ENCODE data around the gene FAM131A. TPM values are rescaled to one million over a fixed set of nuclear protein-coding genes. Genes with fewer than 3 reads are reported as not detected.

Gene FAM131A
- polyA plus RNA-seq, 6 donors from 2014 or later, result 3.6 to 8.5 (median 4.1) TPM

- DNase-seq (no peak), ATAC-seq (ENCODE audit: low read depth in 2 of 2) (no peak)
- no peaks in the 10 kb centered on the region for H3K36me3 Mint-ChIP-seq
- peaks cover 0 to 4% (median 0%) of the 10 kb centered on the region in 3 donors for H3K4me1 Mint-ChIP-seq
- H3K27me3 Mint-ChIP-seq, result no peaks in the 10 kb centered on the region
- no peaks in the 10 kb centered on the region for H3K9me3 Mint-ChIP-seq
- H3K27ac Mint-ChIP-seq, result no peak overlapping the region
- no peak overlapping the region for H3K4me3 Mint-ChIP-seq
These were observed 12.4 kb downstream of the FAM131A start for GRCh38 chr3:184349563-184350470.

GRCh38 chr3:184350618-184351017 lies 13.2 kb downstream of the FAM131A start:
- H3K9me3 Mint-ChIP-seq, result no peaks in the 10 kb centered on the region
- DNase-seq, result no peak
- H3K4me1 Mint-ChIP-seq, result no peaks in the 10 kb centered on the region
- H3K36me3 Mint-ChIP-seq, result no peaks in the 10 kb centered on the region
- no peak overlapping the region for H3K4me3 Mint-ChIP-seq
- H3K27ac Mint-ChIP-seq, result no peak overlapping the region
- no peaks in the 10 kb centered on the region for H3K27me3 Mint-ChIP-seq
- no peak for ATAC-seq (ENCODE audit: low read depth in 2 of 2)

- Mint-ChIP-seq H3K9me3 (no peaks in the 10 kb centered on the region), H3K4me3 (no peak overlapping the region), H3K27ac (peak overlapping the region in 1 of 6 donors; percentile 30), H3K4me1 (no peaks in the 10 kb centered on the region), H3K27me3 (no peaks in the 10 kb centered on the region), H3K36me3 (no peaks in the 10 kb centered on the region)
- ATAC-seq (ENCODE audit: low read depth in 2 of 2), result no peak
- DNase-seq, result no peak
These were observed 14.2 kb downstream of the FAM131A start for GRCh38 chr3:184351511-184352148.

- DNase-seq (no peak), ATAC-seq (ENCODE audit: low read depth in 2 of 2) (no peak)
- H3K4me1 Mint-ChIP-seq, result no peaks in the 10 kb centered on the region
- no peak overlapping the region for H3K27ac Mint-ChIP-seq
- H3K36me3 Mint-ChIP-seq, result no peaks in the 10 kb centered on the region
- peak overlapping the region in 1 of 8 donors; percentile 29 for H3K4me3 Mint-ChIP-seq
- no peaks in the 10 kb centered on the region for H3K9me3 Mint-ChIP-seq
- H3K27me3 Mint-ChIP-seq, result no peaks in the 10 kb centered on the region
These were observed 14.9 kb downstream of the FAM131A start for GRCh38 chr3:184352149-184352785.

- Mint-ChIP-seq H3K27me3 (no peaks in the 10 kb centered on the region), H3K9me3 (no peaks in the 10 kb centered on the region), H3K4me1 (no peaks in the 10 kb centered on the region), H3K36me3 (no peaks in the 10 kb centered on the region), H3K4me3 (no peak overlapping the region), H3K27ac (no peak overlapping the region)
- DNase-seq, result no peak
- ATAC-seq (ENCODE audit: low read depth in 2 of 2), result no peak
These were observed 15.6 kb downstream of the FAM131A start for GRCh38 chr3:184352897-184353545.

GRCh38 chr3:184353546-184353941 lies 16.1 kb downstream of the FAM131A start:
- H3K9me3 Mint-ChIP-seq, result no peaks in the 10 kb centered on the region
- no peaks in the 10 kb centered on the region for H3K4me1 Mint-ChIP-seq
- no peaks in the 10 kb centered on the region for H3K36me3 Mint-ChIP-seq
- no peaks in the 10 kb centered on the region for H3K27me3 Mint-ChIP-seq
- no peak overlapping the region for H3K27ac Mint-ChIP-seq
- peak overlapping the region in 1 of 8 donors; percentile 29 for H3K4me3 Mint-ChIP-seq
- ATAC-seq (ENCODE audit: low read depth in 2 of 2), result no peak
- DNase-seq, result no peak

- ATAC-seq (ENCODE audit: low read depth in 2 of 2) (peak; percentile 81 to 86), DNase-seq (peak; percentile 45)
- H3K4me1 Mint-ChIP-seq, result no peaks in the 10 kb centered on the region
- no peaks in the 10 kb centered on the region for H3K9me3 Mint-ChIP-seq
- peak overlapping the region in 1 of 8 donors; percentile 29 for H3K4me3 Mint-ChIP-seq
- peak overlapping the region in 1 of 6 donors; percentile 59 for H3K27ac Mint-ChIP-seq
- H3K36me3 Mint-ChIP-seq, result no peaks in the 10 kb centered on the region
- H3K27me3 Mint-ChIP-seq, result no peaks in the 10 kb centered on the region
These were observed 16.8 kb downstream of the FAM131A start for GRCh38 chr3:184354121-184354728.

- DNase-seq (no peak), ATAC-seq (ENCODE audit: low read depth in 2 of 2) (no peak)
- Mint-ChIP-seq H3K4me3 (peak overlapping the region in 1 of 8 donors; percentile 66), H3K36me3 (no peaks in the 10 kb centered on the region), H3K27me3 (peaks cover 0 to 2% (median 0%) of the 10 kb centered on the region in 3 donors), H3K4me1 (no peaks in the 10 kb centered on the region), H3K9me3 (no peaks in the 10 kb centered on the region), H3K27ac (peak overlapping the region in 1 of 6 donors; percentile 51)
These were observed 17.4 kb downstream of the FAM131A start for GRCh38 chr3:184354754-184355153.

- Mint-ChIP-seq H3K4me1 (peaks cover 0 to 4% (median 2%) of the 10 kb centered on the region in 3 donors), H3K36me3 (no peaks in the 10 kb centered on the region), H3K9me3 (no peaks in the 10 kb centered on the region), H3K27me3 (peaks cover 0 to 9% (median 5%) of the 10 kb centered on the region in 3 donors), H3K27ac (no peak overlapping the region), H3K4me3 (peak overlapping the region in 1 of 8 donors; percentile 66)
- DNase-seq, result no peak
- no peak for ATAC-seq (ENCODE audit: low read depth in 2 of 2)
These were observed 18.1 kb downstream of the FAM131A start for GRCh38 chr3:184355261-184356040.

- no peak for ATAC-seq (ENCODE audit: low read depth in 2 of 2)
- Mint-ChIP-seq H3K27me3 (peaks cover 0 to 11% (median 5%) of the 10 kb centered on the region in 3 donors), H3K36me3 (no peaks in the 10 kb centered on the region), H3K4me1 (peaks cover 9 to 16% (median 10%) of the 10 kb centered on the region in 3 donors), H3K4me3 (peak overlapping the region in 1 of 8 donors; percentile 78), H3K27ac (peak overlapping the region in 1 of 6 donors; percentile 91), H3K9me3 (no peaks in the 10 kb centered on the region)
- no peak for DNase-seq
These were observed 20.1 kb downstream of the FAM131A start for GRCh38 chr3:184357248-184358123.

- Mint-ChIP-seq H3K36me3 (no peaks in the 10 kb centered on the region), H3K4me3 (peak overlapping the region in 3 of 8 donors; percentile 15 to 78 (median 78)), H3K27me3 (peaks cover 0 to 11% (median 5%) of the 10 kb centered on the region in 3 donors), H3K27ac (no peak overlapping the region), H3K4me1 (peaks cover 11 to 19% (median 12%) of the 10 kb centered on the region in 3 donors), H3K9me3 (no peaks in the 10 kb centered on the region)
- no peak for DNase-seq
- no peak for ATAC-seq (ENCODE audit: low read depth in 2 of 2)
These were observed 20.8 kb downstream of the FAM131A start for GRCh38 chr3:184358124-184358767.

All from naive B cell (primary cell).